Measurements from ENCODE around the gene CES2.
"Not testable (repeated sequence)": the region's sequence is repeated elsewhere in the genome, so short reads cannot be mapped to it uniquely, and the experiment has no call there.

Gene CES2

DNA sequence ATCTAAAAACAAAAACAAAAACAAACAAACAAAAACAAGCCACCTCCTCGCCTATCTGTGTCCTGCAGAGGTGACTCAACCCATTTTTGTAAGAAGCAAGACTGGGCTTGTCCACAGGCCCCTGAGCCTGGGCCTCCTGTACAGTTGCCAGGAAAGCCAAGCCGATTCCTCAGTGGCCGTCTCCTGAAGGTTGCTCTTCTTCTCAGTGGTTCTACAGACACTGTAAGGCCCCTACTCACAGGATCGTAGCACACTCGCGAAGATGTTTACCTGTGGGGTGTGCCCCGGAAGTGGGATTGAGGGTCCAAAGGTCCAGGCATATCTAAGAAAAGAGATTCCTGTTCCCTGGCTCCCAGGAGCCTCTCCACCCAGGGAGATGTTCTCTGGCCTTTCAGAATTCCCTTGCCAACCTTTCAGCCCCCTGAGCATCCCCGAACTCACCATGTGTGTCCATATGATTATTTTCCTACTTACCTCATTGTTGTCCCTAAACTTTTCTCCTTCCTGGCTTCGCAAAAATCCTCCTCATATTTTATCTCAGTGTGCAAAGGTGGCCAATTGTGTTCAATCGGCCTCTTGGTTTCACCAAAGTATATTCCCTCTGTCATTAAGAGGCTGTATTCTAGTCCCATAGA, 18.3 kb downstream of the CES2 start:
- no peak for DNase-seq (ENCODE audit: low read depth in 2 of 2)

DNA sequence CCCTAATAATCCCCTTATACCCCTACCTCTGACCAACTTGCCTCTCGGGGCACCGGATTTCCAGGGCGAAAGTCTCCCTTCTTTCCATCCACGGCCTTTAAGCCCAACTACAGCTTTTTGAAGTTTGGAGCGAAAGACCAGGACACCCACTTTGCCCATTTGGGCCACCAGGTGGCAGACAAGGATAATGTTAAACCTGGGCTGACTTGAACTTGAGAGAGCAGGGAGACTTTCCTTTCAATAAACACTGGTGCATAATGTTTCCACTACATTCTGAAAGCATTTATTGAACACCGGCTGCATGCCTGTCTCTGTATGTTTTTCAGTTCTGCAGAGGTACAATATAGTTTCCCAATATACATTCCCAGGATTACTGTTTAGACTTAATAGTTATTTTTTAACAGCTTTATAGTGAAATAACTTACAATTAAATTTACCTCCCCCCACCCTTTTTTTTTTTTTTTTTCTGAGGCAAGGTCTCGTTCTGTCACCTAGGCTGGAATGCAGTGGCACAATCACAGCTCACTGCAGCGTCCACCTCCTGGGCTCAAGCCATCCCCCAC, 18.9 kb downstream of the CES2 start:
- DNase-seq (ENCODE audit: low read depth in 2 of 2), result peak; percentile 46 to 48

DNA sequence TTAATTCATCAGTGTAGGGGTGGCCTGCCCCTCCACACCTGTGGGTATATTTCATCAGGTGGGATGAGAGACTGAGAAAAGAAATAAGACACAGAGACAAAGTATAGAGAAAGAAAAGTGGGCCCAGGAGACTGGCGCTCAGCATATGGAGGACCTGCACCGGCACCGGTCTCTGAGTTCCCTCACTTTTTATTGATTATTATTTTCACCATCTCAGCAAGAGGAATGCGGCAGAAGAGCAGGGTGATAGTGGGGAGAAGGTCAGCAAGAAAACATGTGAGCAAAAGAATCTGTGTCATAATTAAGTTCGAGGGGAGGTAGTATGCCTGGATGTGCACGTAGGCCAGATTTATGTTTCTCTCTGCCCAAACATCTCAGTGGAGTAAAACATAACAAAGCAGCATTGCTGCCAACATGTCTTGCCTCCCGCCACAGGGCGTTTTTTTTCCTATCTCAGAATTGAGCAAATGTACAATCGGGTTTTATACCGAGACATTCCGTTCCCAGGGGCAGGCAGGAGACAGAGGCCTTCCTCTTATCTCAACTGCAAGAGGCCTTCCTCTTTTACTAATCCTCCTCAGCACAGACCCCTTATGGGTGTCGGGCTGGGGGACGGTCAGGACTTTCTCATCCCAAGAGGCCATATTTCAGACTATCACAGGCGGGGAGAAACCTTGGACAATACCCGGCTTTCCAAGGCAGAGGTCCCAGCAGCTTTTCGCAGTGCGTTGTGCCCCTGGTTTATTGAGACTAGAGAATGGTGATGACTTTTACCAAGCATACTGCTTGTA, 20.2 kb downstream of the CES2 start:
- not testable (repeated sequence) for DNase-seq (ENCODE audit: low read depth in 2 of 2)

DNA sequence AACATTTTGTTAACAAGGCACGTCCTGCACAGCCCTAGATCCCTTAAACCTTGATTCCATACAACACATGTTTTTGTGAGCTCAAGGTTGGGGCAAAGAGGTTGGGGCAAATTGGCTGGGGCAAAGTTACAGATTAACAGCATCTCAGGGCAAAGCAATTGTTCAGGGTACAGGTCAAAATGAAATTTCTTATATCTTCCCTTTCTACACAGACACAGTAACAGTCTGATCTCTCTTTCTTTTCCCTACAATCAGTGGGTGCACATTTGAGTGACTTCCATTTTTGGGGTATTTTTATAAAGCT, 20.8 kb downstream of the CES2 start:
- DNase-seq (ENCODE audit: low read depth in 2 of 2), result not testable (repeated sequence)

DNA sequence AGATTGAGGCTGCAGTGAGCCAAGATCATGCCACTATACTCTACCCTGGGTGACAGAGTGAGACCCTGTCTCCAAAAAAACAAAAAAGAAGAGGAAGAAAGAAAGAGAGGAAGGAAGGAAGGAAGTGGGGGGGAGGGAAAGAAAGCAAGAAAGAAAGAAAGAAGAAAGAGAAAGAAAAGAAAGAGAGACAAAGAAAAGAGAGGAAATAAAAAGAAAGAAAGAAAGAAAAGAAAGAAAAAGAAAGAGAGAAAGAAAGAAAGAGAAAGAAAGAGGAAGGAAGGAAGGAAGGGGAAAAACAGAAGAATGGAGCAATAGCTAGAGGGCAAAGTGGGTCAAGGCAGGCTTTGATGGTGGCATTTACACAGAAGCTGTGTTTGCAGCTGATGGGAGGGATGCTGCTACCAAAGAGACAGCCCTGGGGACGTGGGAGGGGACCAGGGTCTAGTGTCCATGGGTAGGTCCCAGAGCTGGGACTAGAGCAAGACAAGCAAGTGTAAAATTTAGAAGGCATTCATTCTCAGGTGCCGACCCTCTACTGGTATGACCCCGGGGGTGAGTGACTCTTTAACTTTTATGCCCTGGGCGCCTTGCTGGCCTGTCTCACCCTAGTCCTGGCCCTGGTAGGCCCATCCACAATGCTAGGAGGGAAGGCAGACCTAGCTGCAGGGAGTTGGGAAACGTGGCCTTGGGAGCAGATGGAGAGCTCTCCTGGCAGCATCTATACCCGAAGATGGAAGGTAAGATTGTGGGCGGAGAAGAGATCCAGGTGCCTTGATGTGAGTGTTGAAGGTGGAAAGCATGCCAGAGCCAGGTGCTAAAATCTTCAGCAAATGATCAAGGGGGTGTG, 23.8 kb downstream of the CES2 start:
- DNase-seq (ENCODE audit: low read depth in 2 of 2), result no peak

DNA sequence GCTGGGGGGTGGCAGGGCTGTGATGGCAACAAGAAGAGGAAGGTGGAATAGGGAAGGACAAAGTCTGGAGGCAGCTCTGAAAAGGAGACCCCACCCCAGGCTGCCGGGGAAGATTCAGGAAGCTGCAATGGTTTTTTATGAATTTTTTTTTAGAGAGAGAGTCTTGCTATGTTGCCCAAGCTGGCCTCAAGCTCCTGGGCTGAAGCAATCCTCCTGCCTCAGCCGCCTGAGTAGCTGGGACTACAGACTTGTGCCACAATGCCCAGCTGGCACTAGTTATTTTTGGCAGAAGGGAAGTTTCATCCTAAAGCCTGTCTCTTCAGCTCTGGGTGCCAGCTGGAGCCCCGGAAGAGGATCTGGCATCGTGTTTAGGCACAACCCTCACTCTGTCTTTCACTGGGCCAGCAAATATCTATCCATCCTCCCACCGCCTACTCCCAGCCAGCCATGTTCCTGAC, 24.4 kb downstream of the CES2 start:
- DNase-seq (ENCODE audit: low read depth in 2 of 2), result no peak

DNA sequence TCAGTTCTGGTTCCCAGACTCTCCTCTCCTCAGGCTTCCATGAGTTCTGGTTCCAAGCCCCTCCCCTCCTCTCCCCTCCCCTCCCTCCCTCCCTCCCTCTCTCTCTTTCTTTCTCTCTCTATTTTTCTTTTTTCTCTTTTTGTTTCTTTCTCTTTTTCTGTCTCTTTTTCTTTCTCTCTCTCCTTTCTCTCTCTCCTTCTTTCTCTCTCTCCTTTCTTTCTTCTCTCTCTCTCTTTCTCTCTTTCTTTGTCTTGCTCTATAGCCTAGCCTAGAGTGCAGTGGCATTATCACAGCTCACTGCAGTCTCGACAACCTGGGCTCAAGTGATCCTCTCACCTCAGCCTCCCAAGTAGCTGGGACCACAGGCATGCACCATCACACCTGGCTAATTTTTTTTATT, 25.0 kb downstream of the CES2 start:
- DNase-seq (ENCODE audit: low read depth in 2 of 2), result no peak

DNA sequence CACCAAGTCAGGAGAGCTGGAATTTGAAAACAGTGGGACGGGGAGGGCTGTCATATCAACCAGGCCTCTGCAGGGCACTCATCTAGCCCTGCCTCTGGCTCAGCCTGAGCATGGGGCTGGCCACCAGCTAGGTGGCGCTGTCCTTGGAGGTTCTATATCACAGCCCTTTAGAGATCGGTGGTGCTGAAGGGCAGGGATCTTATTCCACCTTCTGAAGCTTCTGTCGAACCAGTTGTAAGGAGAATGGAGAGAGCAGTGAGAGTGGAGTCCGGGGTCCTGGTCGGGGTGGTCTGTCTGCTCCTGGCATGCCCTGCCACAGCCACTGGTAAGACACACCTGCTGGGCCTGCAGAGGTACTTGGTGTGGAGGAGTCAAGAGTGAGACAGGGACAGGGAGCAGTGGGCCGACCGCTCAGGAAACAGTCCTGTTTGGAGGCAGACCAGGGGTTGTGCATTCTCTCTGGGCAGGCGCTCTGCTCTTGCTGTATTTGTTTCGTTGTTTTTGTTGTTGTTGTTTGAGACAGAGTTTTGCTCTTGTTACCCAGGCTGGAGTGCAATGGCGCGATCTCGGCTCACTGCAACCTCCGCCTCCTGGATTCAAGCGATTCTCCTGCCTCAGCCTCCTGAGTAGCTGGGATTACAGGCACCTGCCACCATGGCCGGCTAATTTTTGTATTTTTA, 25.9 kb downstream of the CES2 start, which contains the start of gene CES3:
Gene CES3, plus strand, starts transcription at position 202 of the 680 bp plus-strand sequence. Its CDS starts 42 bp downstream, at position 244.
- DNase-seq (ENCODE audit: low read depth in 2 of 2), result peak in 1 of 2 donors; percentile 23

DNA sequence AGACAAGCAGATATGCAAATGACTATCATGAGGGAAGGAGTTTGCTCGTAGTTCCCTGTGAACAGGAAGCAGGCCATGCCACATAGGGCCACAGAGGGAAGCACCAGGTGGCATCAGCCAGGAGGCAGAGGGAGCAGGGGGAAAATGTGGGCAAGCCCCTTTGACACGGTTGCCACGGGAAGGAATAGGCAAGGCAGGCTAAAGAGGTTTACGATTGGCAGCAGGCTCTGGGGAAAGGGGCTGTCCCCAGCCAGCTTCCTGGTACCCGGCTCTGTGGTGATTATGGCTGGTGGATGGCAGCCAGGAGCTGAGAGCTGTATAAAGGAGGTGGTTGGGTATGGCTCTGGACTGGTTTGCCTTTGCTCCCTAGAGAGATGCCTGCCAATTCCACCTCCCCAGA, 26.6 kb downstream of the CES2 start:
- no peak for DNase-seq (ENCODE audit: low read depth in 2 of 2)

DNA sequence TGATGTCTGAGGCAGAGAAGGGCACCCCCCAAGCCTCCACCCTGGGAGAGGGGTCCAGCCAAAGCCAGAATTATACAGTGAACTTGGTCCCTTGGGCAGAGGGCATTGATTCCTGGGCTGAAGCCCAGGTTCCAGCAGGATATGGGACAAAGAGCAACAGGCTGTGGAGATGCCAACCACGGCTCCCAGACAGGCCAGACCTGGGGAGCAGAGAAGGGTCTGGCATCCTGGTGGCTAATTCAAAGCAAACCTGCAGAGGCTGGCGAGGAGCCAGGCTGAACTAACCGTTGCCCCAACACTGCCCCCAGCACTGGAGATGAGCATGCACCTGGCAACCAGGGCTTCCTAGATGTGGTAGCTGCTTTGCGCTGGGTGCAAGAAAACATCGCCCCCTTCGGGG, 28.7 kb downstream of the CES2 start:
- no peak for DNase-seq (ENCODE audit: low read depth in 2 of 2)

DNA sequence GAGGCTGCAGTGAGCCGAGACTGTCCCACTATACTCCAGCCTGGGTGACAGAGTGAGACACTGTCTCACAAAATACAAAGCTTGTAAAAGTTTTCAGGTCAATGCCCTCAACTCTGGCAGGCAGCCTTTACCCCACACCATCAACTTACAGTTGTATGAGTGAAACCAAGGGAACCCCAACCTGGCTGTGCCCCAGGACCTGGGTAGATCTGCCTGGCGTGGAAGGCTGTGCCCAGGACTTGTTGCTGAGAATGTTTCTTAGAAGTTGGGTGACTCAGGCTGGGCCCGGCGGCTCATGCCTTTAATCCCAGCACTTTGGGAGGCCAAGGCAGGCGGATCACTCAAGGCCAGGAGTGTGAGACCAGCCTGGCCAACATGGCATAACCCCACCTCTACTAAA, 33.5 kb downstream of the CES2 start:
- no peak for DNase-seq (ENCODE audit: low read depth in 2 of 2)

DNA sequence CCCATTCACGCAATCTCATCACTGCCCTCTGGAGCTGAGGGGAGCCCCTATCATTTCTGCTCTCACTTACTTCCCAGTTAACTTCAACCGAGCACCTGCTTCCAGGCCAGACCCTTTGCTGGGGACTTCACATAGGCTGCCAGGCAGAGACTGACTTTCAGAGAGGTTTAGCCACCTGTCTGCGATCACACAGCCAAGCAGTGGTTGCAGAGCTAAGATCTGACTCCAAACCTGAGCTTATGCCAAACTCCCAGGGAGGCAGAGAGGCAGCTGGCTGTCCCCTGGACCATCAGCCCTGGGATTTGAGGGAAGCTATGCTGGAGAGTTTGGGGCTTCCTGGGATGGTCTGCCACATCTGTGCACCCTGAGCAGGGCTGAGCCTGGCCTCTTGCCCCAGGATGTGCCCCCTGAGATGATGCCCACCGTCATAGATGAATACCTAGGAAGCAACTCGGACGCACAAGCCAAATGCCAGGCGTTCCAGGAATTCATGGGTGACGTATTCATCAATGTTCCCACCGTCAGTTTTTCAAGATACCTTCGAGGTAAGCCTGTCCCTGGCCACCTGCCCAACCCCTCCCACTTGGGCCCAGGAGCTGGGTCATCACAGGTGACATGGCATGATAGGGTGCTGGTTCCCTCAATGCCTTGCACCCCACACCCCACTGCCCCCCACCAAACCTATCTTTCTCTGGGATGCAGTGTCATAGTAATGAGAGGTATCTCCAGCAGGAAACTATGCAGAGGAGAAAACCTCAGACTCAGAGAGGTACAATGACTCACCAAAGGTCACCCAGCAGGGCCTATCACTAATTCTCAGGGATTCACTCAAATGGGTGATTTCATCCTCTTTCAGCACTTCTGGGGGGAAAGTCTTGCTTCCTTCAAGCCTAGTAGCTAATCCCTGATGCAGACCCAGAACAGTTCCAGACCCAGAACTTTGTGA, 35.7 kb downstream of the CES2 start:
- no peak for DNase-seq (ENCODE audit: low read depth in 2 of 2)

DNA sequence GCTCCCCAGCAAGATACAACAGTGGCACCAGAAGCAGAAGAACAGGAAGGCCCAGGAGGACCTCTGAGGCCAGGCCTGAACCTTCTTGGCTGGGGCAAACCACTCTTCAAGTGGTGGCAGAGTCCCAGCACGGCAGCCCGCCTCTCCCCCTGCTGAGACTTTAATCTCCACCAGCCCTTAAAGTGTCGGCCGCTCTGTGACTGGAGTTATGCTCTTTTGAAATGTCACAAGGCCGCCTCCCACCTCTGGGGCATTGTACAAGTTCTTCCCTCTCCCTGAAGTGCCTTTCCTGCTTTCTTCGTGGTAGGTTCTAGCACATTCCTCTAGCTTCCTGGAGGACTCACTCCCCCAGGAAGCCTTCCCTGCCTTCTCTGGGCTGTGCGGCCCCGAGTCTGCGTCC, 37.7 kb downstream of the CES2 start:
- no peak for DNase-seq (ENCODE audit: low read depth in 2 of 2)

DNA sequence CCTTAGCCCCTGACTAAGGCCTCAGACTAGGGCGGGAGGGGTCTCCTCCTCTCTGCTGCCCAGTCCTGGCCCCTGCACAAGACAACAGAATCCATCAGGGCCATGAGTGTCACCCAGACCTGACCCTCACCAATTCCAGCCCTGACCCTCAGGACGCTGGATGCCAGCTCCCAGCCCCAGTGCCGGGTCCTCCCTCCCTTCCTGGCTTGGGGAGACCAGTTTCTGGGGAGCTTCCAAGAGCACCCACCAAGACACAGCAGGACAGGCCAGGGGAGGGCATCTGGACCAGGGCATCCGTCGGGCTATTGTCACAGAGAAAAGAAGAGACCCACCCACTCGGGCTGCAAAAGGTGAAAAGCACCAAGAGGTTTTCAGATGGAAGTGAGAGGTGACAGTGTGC, 38.4 kb downstream of the CES2 start:
- DNase-seq (ENCODE audit: low read depth in 2 of 2), result no peak

DNA sequence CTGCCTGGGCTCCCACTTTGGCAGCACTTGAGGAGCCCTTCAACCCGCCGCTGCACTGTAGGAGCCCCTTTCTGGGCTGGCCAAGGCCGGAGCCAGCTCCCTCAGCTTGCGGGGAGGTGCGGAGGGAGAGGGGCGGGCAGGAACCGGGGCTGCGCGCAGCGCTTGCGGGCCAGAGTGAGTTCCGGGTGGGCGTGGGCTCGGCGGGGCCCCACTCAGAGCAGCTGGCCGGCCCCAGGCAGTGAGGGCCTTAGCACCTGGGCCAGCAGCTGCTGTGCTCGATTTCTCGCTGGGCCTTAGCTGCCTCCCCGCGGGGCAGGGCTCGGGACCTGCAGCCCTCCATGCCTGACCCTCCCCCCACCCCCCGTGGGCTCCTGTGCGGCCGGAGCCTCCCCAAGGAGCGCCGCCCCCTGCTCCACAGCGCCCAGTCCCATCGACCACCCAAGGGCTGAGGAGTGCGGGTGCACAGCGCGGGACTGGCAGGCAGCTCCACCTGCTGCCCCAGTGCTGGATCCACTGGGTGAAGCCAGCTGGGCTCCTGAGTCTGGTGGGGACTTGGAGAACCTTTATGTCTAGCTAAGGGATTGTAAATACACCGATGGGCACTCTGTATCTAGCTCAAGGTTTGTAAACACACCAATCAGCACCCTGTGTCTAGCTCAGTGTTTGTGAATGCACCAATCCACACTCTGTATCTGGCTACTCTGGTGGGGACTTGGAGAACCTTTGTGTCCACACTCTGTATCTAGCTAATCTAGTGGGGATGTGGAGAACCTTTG, 39.0 kb downstream of the CES2 start:
- DNase-seq (ENCODE audit: low read depth in 2 of 2), result not testable (repeated sequence)

DNA sequence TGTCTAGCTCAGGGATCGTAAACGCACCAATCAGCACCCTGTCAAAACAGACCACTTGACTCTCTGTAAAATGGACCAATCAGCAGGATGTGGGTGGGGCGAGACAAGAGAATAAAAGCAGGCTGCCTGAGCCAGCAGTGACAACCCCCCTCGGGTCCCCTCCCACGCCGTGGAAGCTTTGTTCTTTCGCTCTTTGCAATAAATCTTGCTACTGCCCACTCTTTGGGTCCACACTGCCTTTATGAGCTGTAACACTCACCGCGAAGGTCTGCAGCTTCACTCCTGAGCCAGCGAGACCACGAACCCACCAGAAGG, 39.6 kb downstream of the CES2 start:
- DNase-seq (ENCODE audit: low read depth in 2 of 2), result not testable (repeated sequence)

DNA sequence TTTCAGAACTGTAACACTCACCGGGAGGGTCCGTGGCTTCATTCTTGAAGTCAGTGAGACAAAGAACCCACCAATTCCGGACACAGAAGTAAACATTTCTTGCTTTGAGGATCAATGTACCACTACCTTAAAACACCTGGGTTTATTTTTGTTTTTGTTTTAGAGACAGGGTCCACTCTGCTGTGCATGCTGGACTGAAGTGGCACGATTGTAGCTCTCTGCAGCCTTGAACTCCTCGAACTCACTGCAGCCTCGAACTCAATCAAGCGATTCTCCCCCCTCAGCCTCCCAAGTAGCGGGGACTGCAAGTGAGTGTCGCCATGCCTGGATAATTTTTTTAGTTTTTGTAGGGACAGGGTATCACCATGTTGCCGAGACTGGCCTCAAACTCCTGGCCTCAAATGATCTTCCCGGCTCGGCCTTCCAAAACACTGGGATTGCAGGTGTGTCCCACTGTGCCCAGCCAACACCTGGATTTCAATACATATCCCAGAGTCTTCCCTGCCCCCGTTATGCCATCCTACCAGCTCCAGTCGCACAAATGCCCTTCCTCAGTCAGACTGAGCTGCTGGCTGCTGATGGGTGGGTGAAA, 40.1 kb downstream of the CES2 start:
- no peak for DNase-seq (ENCODE audit: low read depth in 2 of 2)

DNA sequence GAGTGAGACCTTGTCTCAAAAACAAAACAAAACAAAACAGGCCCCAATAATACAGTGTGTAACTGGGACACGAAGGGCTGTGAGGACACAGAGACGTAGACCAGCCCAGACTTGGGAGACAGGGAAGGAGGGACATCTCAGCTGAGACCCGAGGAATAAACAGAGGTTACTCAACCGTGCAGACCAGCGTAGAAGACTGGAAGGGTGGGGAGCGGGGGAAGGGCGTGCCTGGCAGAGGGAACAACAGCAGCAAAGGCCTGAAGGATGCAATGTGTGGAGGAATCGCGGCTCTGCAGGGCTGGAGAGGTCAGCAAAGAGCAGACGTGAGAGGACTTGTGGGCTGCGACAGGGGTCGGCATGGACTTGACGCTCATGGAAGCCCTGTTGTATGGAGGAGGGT, 41.4 kb downstream of the CES2 start:
- DNase-seq (ENCODE audit: low read depth in 2 of 2), result no peak

DNA sequence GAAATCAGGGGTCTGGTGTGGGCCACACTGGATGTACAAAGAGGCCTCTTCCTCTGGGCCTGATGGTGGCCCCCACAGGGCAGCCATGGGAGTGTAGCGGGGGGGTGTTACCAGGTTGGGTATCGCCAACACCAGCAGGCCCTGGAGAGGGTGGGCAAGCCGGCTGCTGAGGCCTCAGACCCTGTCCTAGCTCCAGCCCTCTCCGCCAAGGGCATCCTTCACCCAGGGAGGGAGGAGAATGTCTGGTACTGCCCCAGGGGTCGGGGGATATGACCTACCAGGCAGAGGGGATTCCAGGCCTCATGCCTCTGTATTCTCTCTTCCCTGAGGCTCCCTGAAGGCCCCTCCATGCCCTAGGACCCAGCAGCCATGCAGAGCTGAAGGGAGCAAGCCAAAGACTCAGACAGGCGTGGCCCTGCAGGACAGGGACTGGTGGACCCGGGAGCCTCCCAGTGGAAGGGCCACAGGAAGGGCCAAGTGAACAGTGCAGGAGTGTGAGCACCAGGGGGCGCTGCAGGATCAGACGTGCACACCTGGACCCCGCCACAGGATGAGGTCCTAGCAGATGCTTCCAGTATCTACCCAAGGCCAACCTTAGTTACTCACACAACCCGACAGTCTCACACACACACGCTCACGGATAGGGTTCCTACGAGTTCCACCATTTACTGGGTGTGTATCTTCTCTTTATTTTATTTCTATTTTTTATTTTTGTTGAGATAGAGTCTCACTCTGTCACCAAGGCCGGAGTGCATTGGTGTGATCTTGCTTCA, 42.2 kb downstream of the CES2 start:
- DNase-seq (ENCODE audit: low read depth in 2 of 2), result peak; percentile 80 to 82
